Mesothelial cell of epicardium (in vitro differentiated cells): ENCODE data around the gene SPNS3. TPM values are rescaled to one million over a fixed set of nuclear protein-coding genes. Genes with fewer than 3 reads are reported as not detected.

ENCODE experiments used
- DNase-seq, 2 experiments: peaks; one replicate each; pipeline ENCODE4 v3.0.0; 2021; ENCODE audit warnings: low spot score in 2 of 2; ENCODE audit not compliant: unreplicated experiment in 2 of 2
- H3K27ac Mint-ChIP-seq: 2 replicates; pipeline ENCODE4 v1.8.0; 2021; ENCODE audit warnings: mixed read lengths
- H3K27me3 Mint-ChIP-seq: 2 replicates; pipeline ENCODE4 v1.8.0; 2021; ENCODE audit warnings: low read depth, mixed read lengths
- H3K36me3 Mint-ChIP-seq: 2 replicates; pipeline ENCODE4 v1.8.0; 2021; ENCODE audit warnings: mixed read lengths
- H3K4me1 Mint-ChIP-seq: 2 replicates; pipeline ENCODE4 v1.8.0; 2021; ENCODE audit warnings: mixed read lengths
- H3K4me3 Mint-ChIP-seq: 2 replicates; pipeline ENCODE4 v1.8.0; 2021; ENCODE audit warnings: mild to moderate bottlenecking, moderate library complexity, mixed read lengths
- H3K9me3 Mint-ChIP-seq: 2 replicates; pipeline ENCODE4 v1.8.0; 2021; ENCODE audit warnings: mixed read lengths
- CTCF ChIP-seq: fragments of 200-600 bp; sonication (generic); IDR thresholded peaks from one replicate; pipeline ENCODE4 v1.5.0; 2021; ENCODE audit warnings: antibody characterized with exemption; ENCODE audit not compliant: unreplicated experiment
- total RNA-seq: library from RNA; stranded (reverse); gene quantifications from 3 replicates; pipeline ENCODE4 v1.2.1, GENCODE V29; 2021

Gene SPNS3
- total RNA-seq, 1 donor from 2014 or later = not detected

GRCh38 chr17:4509401-4509800 is 75.7 kb downstream of the SPNS3 start:
- no peaks in the 10 kb centered on the region for H3K27me3 Mint-ChIP-seq
- H3K4me3 Mint-ChIP-seq = no peak overlapping the region
- H3K27ac Mint-ChIP-seq = no peak overlapping the region
- no peak for TF ChIP-seq CTCF
- H3K9me3 Mint-ChIP-seq = no peaks in the 10 kb centered on the region
- H3K4me1 Mint-ChIP-seq = peaks cover 22% of the 10 kb centered on the region
- no peak for DNase-seq
- H3K36me3 Mint-ChIP-seq = no peaks in the 10 kb centered on the region

- H3K36me3 Mint-ChIP-seq = no peaks in the 10 kb centered on the region
- TF ChIP-seq CTCF = no peak
- H3K9me3 Mint-ChIP-seq = no peaks in the 10 kb centered on the region
- H3K27ac Mint-ChIP-seq = no peak overlapping the region
- H3K4me3 Mint-ChIP-seq = no peak overlapping the region
- no peaks in the 10 kb centered on the region for H3K27me3 Mint-ChIP-seq
- H3K4me1 Mint-ChIP-seq = peaks cover 27% of the 10 kb centered on the region
- DNase-seq = no peak
These were observed 76.3 kb downstream of the SPNS3 start for GRCh38 chr17:4509923-4510617.

- Mint-ChIP-seq H3K27ac (peak overlapping the region; percentile 37), H3K4me1 (peaks cover 28% of the 10 kb centered on the region), H3K9me3 (no peaks in the 10 kb centered on the region), H3K27me3 (no peaks in the 10 kb centered on the region), H3K36me3 (no peaks in the 10 kb centered on the region), H3K4me3 (no peak overlapping the region)
- no peak for DNase-seq
- no peak for TF ChIP-seq CTCF
These were observed 76.8 kb downstream of the SPNS3 start for GRCh38 chr17:4510618-4510941.

- H3K27ac Mint-ChIP-seq = peak overlapping the region; percentile 37
- H3K36me3 Mint-ChIP-seq = no peaks in the 10 kb centered on the region
- DNase-seq = no peak
- TF ChIP-seq CTCF = no peak
- H3K27me3 Mint-ChIP-seq = no peaks in the 10 kb centered on the region
- H3K4me3 Mint-ChIP-seq = no peak overlapping the region
- peaks cover 30% of the 10 kb centered on the region for H3K4me1 Mint-ChIP-seq
- H3K9me3 Mint-ChIP-seq = no peaks in the 10 kb centered on the region
These were observed 77.6 kb downstream of the SPNS3 start for GRCh38 chr17:4511199-4511932.

- no peak for TF ChIP-seq CTCF
- Mint-ChIP-seq H3K4me1 (peaks cover 37% of the 10 kb centered on the region), H3K27ac (peak overlapping the region; percentile 98), H3K9me3 (no peaks in the 10 kb centered on the region), H3K27me3 (no peaks in the 10 kb centered on the region), H3K36me3 (peaks cover 1% of the 10 kb centered on the region), H3K4me3 (no peak overlapping the region)
- DNase-seq = no peak
These were observed 78.7 kb downstream of the SPNS3 start for GRCh38 chr17:4512156-4513112.
